Neural crest cell (in vitro differentiated cells): ENCODE results near the gene PRMT9. TPM values are rescaled to one million over a fixed set of nuclear protein-coding genes. Genes with fewer than 3 reads are reported as not detected.

Experiments
- DNase-seq: peaks from one replicate; pipeline ENCODE4 v3.0.0; 2021; ENCODE audit warnings: low read depth, mixed read lengths, low spot score
- H3K27ac Mint-ChIP-seq: one replicate; pipeline ENCODE4 v1.8.0; 2021; ENCODE audit warnings: mild to moderate bottlenecking, mixed read lengths; ENCODE audit not compliant: unreplicated experiment
- H3K27me3 Mint-ChIP-seq: 2 replicates; pipeline ENCODE4 v1.8.0; 2021; ENCODE audit warnings: low read depth, mild to moderate bottlenecking, mixed read lengths
- H3K36me3 Mint-ChIP-seq: 2 replicates; pipeline ENCODE4 v1.8.0; 2021; ENCODE audit warnings: low read depth, mild to moderate bottlenecking, mixed read lengths
- H3K4me1 Mint-ChIP-seq: 2 replicates; pipeline ENCODE4 v1.8.0; 2021; ENCODE audit warnings: mixed read lengths
- H3K4me3 Mint-ChIP-seq: one replicate; pipeline ENCODE4 v1.8.0; 2021; ENCODE audit warnings: mild to moderate bottlenecking, mixed read lengths
- H3K9me3 Mint-ChIP-seq: 2 replicates; pipeline ENCODE4 v1.8.0; 2021; ENCODE audit warnings: mixed read lengths
- CTCF ChIP-seq: fragments of 200-600 bp; sonication (generic); conservative IDR thresholded peaks from 2 replicates; pipeline ENCODE4 v1.5.0; 2021; ENCODE audit warnings: antibody characterized with exemption, mild to moderate bottlenecking
- total RNA-seq: library from RNA; stranded (reverse); gene quantifications from 2 replicates; pipeline ENCODE4 v1.2.1, GENCODE V29; 2021

The PRMT9 gene
- total RNA-seq, 1 donor from 2014 or later: 10.2 TPM

- no peak for TF ChIP-seq CTCF
- no peak for DNase-seq
- no peak overlapping the region for H3K4me3 Mint-ChIP-seq
- H3K27me3 Mint-ChIP-seq: peaks cover 48% of the 10 kb centered on the region
- no peaks in the 10 kb centered on the region for H3K9me3 Mint-ChIP-seq
- H3K4me1 Mint-ChIP-seq: no peaks in the 10 kb centered on the region
- H3K36me3 Mint-ChIP-seq: no peaks in the 10 kb centered on the region
- no peak overlapping the region for H3K27ac Mint-ChIP-seq
Observed at GRCh38 chr4:147714575-147715401, 30.8 kb upstream of the PRMT9 start.

- no peak for TF ChIP-seq CTCF
- H3K27ac Mint-ChIP-seq: no peak overlapping the region
- peaks cover 40% of the 10 kb centered on the region for H3K27me3 Mint-ChIP-seq
- no peaks in the 10 kb centered on the region for H3K9me3 Mint-ChIP-seq
- H3K4me3 Mint-ChIP-seq: no peak overlapping the region
- no peaks in the 10 kb centered on the region for H3K4me1 Mint-ChIP-seq
- H3K36me3 Mint-ChIP-seq: no peaks in the 10 kb centered on the region
- DNase-seq: no peak
Observed at GRCh38 chr4:147709999-147710398, 26.0 kb upstream of the PRMT9 start.

- Mint-ChIP-seq H3K36me3 (no peaks in the 10 kb centered on the region), H3K4me3 (no peak overlapping the region), H3K9me3 (no peaks in the 10 kb centered on the region), H3K27ac (no peak overlapping the region), H3K27me3 (peaks cover 35% of the 10 kb centered on the region), H3K4me1 (no peaks in the 10 kb centered on the region)
- peak; percentile 91 for TF ChIP-seq CTCF
- peak; percentile 29 for DNase-seq
Observed at GRCh38 chr4:147707892-147708672, 24.1 kb upstream of the PRMT9 start.

- Mint-ChIP-seq H3K27me3 (peaks cover 45% of the 10 kb centered on the region), H3K36me3 (no peaks in the 10 kb centered on the region), H3K4me1 (no peaks in the 10 kb centered on the region), H3K9me3 (no peaks in the 10 kb centered on the region), H3K27ac (no peak overlapping the region), H3K4me3 (no peak overlapping the region)
- TF ChIP-seq CTCF: no peak
- DNase-seq: no peak
Observed at GRCh38 chr4:147704846-147705245, 20.9 kb upstream of the PRMT9 start.

- no peak for TF ChIP-seq CTCF
- Mint-ChIP-seq H3K27ac (no peak overlapping the region), H3K36me3 (no peaks in the 10 kb centered on the region), H3K27me3 (peaks cover 35% of the 10 kb centered on the region), H3K4me1 (no peaks in the 10 kb centered on the region), H3K9me3 (no peaks in the 10 kb centered on the region), H3K4me3 (no peak overlapping the region)
- no peak for DNase-seq
Observed at GRCh38 chr4:147696866-147697265, 12.9 kb upstream of the PRMT9 start.
